HL-60/S4 (cell line): Measurements from ENCODE around the gene ORC1.

Experiments used
- in situ Hi-C: fragments of 300-500 bp; cut with MboI; formaldehyde crosslinking; loops from 2 replicates; pipeline ENCODE4 v1.14.3; 2022; ENCODE audit warnings: low sequenced_read_pairs

The ORC1 gene

GRCh38 chr1:52346653-52347052 is 57.6 kb downstream of the ORC1 start:
- in situ Hi-C loops: no loop called here

- in situ Hi-C loops: no loop called here
Measured at GRCh38 chr1:52345252-52345651, 59.0 kb downstream of the ORC1 start.

GRCh38 chr1:52343979-52344378 is 60.2 kb downstream of the ORC1 start:
- in situ Hi-C loops: no loop called here

GRCh38 chr1:52341655-52342260 is 62.5 kb downstream of the ORC1 start:
- in situ Hi-C loops: no loop called here

- in situ Hi-C loops: no loop called here
Measured at GRCh38 chr1:52337439-52337838, 66.8 kb downstream of the ORC1 start.

GRCh38 chr1:52334906-52335528 is 69.2 kb downstream of the ORC1 start:
- in situ Hi-C loops: no loop called here

GRCh38 chr1:52332411-52332810 is 71.8 kb downstream of the ORC1 start:
- in situ Hi-C loops: no loop called here

- in situ Hi-C loops: no loop called here
Measured at GRCh38 chr1:52328615-52329014, 75.6 kb downstream of the ORC1 start.

GRCh38 chr1:52325786-52326185 is 78.4 kb downstream of the ORC1 start:
- in situ Hi-C loops: no loop called here

GRCh38 chr1:52323731-52324130 is 80.5 kb downstream of the ORC1 start:
- in situ Hi-C loops: no loop called here
